SK-N-SH (cell line): Measurements from ENCODE around the gene RPS6KB2. TPM values are rescaled to one million over a fixed set of nuclear protein-coding genes. Genes with fewer than 3 reads are reported as not detected.

Experiments used
- CTCF ChIA-PET: fragments of 300-600, 350-600 bp; formaldehyde crosslinking; extraction: SDS; loops from one replicate; lab custom pipeline; 2021; lab: Yijun Ruan, JAX
- POLR2A ChIA-PET: fragments of 350-600 bp; sonication (Branson Sonifier 250); formaldehyde crosslinking; extraction: SDS; loops from one replicate; lab custom pipeline; 2020; ENCODE audit warnings: antibody characterized with exemption, inconsistent platforms; lab: Yijun Ruan, JAX
- DNase-seq: peaks from one replicate; pipeline ENCODE4 v3.0.0; 2012
- H2AFZ ChIP-seq: fragments of 200-600 bp; sonication (generic); 2 replicates; pipeline ENCODE4 v1.8.1; 2016; ENCODE audit warnings: antibody characterized with exemption, mild to moderate bottlenecking, low read depth
- H3F3A ChIP-seq: fragments of 200-600 bp; sonication (generic); replicated peaks from 2 replicates; pipeline ENCODE3; 2016; ENCODE audit warnings: antibody characterized with exemption, mild to moderate bottlenecking; ENCODE audit not compliant: insufficient read depth
- H3K27ac ChIP-seq, 2 experiments: fragments of 200-500 bp in 1 of 2; fragments of 200-600 bp in 1 of 2; sonication (Bioruptor generic) in 1 of 2; sonication (generic), shearing (Covaris generic) in 1 of 2; 2 replicates each; pipeline versions ENCODE4 v1.5.1 to v1.6.1; 2014 to 2016; ENCODE audit warnings: low read depth in 2 of 2, inconsistent platforms in 1 of 2, low read length in 1 of 2, mild to moderate bottlenecking in 1 of 2, mixed read lengths in 1 of 2
- H3K27me3 ChIP-seq: fragments of 200-600 bp; sonication (generic), shearing (Covaris generic); 2 replicates; pipeline ENCODE4 v1.6.1; 2016; ENCODE audit warnings: mixed run types; ENCODE audit not compliant: insufficient read depth
- H3K36me3 ChIP-seq, 2 experiments: fragments of 200-500 bp in 1 of 2; fragments of 200-600 bp in 1 of 2; sonication (Bioruptor generic) in 1 of 2; sonication (generic) in 1 of 2; replicated peaks in 1 of 2; 2 replicates each; pipeline versions ENCODE3 to v1.5.1; 2014 to 2016; ENCODE audit warnings: low read length in 1 of 2, mild to moderate bottlenecking in 1 of 2; ENCODE audit not compliant: insufficient read depth in 2 of 2, control insufficient read depth in 1 of 2
- H3K4me1 ChIP-seq, 2 experiments: fragments of 200-500 bp in 1 of 2; fragments of 200-600 bp in 1 of 2; sonication (Bioruptor generic) in 1 of 2; sonication (generic), shearing (Covaris generic) in 1 of 2; 2 replicates each; pipeline versions ENCODE4 v1.5.1 to v1.6.1; 2014 to 2016; ENCODE audit warnings: low read depth in 1 of 2, low read length in 1 of 2, mixed run types in 1 of 2; ENCODE audit not compliant: insufficient read depth in 2 of 2, control insufficient read depth in 1 of 2
- H3K4me2 ChIP-seq: fragments of 200-600 bp; sonication (generic), shearing (Covaris generic); 2 replicates; pipeline ENCODE4 v1.6.1; 2017; ENCODE audit warnings: mixed run types
- H3K4me3 ChIP-seq, 2 experiments: fragments of 200-500 bp in 1 of 2; fragments of 200-600 bp in 1 of 2; sonication (Bioruptor generic) in 1 of 2; sonication (generic), shearing (Covaris generic) in 1 of 2; 2 replicates each; pipeline versions ENCODE4 v1.5.1 to v1.8.1; 2014 to 2016; ENCODE audit warnings: low read depth in 2 of 2, inconsistent platforms in 1 of 2, low read length in 1 of 2, mild to moderate bottlenecking in 1 of 2, mixed read lengths in 1 of 2, moderate library complexity in 1 of 2
- H3K79me2 ChIP-seq: fragments of 200-600 bp; sonication (generic); 2 replicates; pipeline ENCODE4 v1.8.1; 2017; ENCODE audit warnings: mild to moderate bottlenecking; ENCODE audit not compliant: insufficient read depth
- H3K9ac ChIP-seq: fragments of 200-600 bp; sonication (generic); 2 replicates; pipeline ENCODE4 v1.6.1; 2017; ENCODE audit warnings: mixed run types
- H3K9me2 ChIP-seq: fragments of 200-600 bp; sonication (generic); 2 replicates; pipeline ENCODE4 v1.6.1; 2017; ENCODE audit warnings: mixed run types
- H3K9me3 ChIP-seq: fragments of 200-600 bp; sonication (generic); 2 replicates; pipeline ENCODE4 v1.6.1; 2017; ENCODE audit warnings: mixed run types, mild to moderate bottlenecking, moderate library complexity
- H4K20me1 ChIP-seq: fragments of 200-600 bp; sonication (generic); 2 replicates; pipeline ENCODE4 v1.6.1; 2017; ENCODE audit warnings: mild to moderate bottlenecking, mixed run types; ENCODE audit not compliant: insufficient read depth
- CHD2 ChIP-seq: fragments of 150-350 bp; IDR thresholded peaks from 2 replicates; pipeline ENCODE4 v1.6.1; 2018; ENCODE audit warnings: low read length; ENCODE audit not compliant: partially characterized antibody
- EP300 ChIP-seq, 2 experiments: IDR thresholded peaks; 2 replicates each; pipeline versions ENCODE4 v1.4.0 to v1.6.1; 2012; ENCODE audit warnings: borderline replicate concordance in 1 of 2, low read depth in 1 of 2, low read length in 1 of 2
- EZH2phosphoT487 ChIP-seq: fragments of 200-600 bp; sonication (generic); IDR thresholded peaks from 2 replicates; pipeline ENCODE4 v1.6.1; 2017; ENCODE audit warnings: low read depth, mixed run types, mild to moderate bottlenecking, antibody characterized with exemption, moderate library complexity, borderline replicate concordance
- JUND ChIP-seq: IDR thresholded peaks from 2 replicates; pipeline ENCODE4 v1.4.0; 2012
- MEF2A ChIP-seq: IDR thresholded peaks from 2 replicates; pipeline ENCODE4 v1.4.0; 2012; ENCODE audit warnings: low read depth, borderline replicate concordance
- NRF1 ChIP-seq: IDR thresholded peaks from 2 replicates; pipeline ENCODE4 v1.6.1; 2012; ENCODE audit warnings: low read depth, mild to moderate bottlenecking, low read length
- RFX5 ChIP-seq: IDR thresholded peaks from 2 replicates; pipeline ENCODE4 v1.6.1; 2012; ENCODE audit warnings: mild to moderate bottlenecking, improper control_type of control experiment, low read length
- SMC3 ChIP-seq: IDR thresholded peaks from 2 replicates; pipeline ENCODE4 v1.6.1; 2012; ENCODE audit warnings: low read depth, low read length, improper control_type of control experiment
- WGBS: methylation state at CpG from one replicate; pipeline ENCODE4 v1.1.6; 2017; ENCODE audit warnings: low lambda C conversion rate; 5-methylcytosine and 5-hydroxymethylcytosine counted together
- polyA plus RNA-seq, 3 experiments: library from polyadenylated mRNA; depleted of rRNA; stranded (reverse); fragments of >200 nt; gene quantifications; 2 replicates each; pipeline ENCODE4 v1.2.3, GENCODE V29; 2012
- TF ChIP-seq, protein P1 (sequence below): fragments of 150-350 bp; IDR thresholded peaks from 2 replicates; pipeline ENCODE4 v1.6.1; 2016; ENCODE audit warnings: mild to moderate bottlenecking, low read depth, low read length
- TF ChIP-seq, protein P2 (sequence below): fragments of 200-600 bp; sonication (generic); IDR thresholded peaks from 2 replicates; pipeline ENCODE4 v1.6.1; 2017; ENCODE audit warnings: antibody characterized with exemption, mild to moderate bottlenecking, moderate library complexity
- TF ChIP-seq, protein P3 (sequence below): IDR thresholded peaks from 2 replicates; pipeline ENCODE4 v1.4.0; 2012; ENCODE audit warnings: low read depth
- TF ChIP-seq, protein P4 (sequence below): IDR thresholded peaks from 2 replicates; pipeline ENCODE4; 2012
- TF ChIP-seq, protein P5 (sequence below): fragments of 150-350 bp; IDR thresholded peaks from 2 replicates; pipeline ENCODE4 v1.6.1; 2017; ENCODE audit warnings: antibody characterized with exemption, low read length, low read depth, borderline replicate concordance
- TF ChIP-seq, protein P6 (sequence below): IDR thresholded peaks from 2 replicates; pipeline ENCODE4 v1.6.1; 2012; ENCODE audit warnings: mild to moderate bottlenecking, low read depth, low read length, moderate library complexity

Gene RPS6KB2
- polyA plus RNA-seq, 1 of the 3 experiments (the other 2 are of a cell fraction), result 52.0 TPM

DNA sequence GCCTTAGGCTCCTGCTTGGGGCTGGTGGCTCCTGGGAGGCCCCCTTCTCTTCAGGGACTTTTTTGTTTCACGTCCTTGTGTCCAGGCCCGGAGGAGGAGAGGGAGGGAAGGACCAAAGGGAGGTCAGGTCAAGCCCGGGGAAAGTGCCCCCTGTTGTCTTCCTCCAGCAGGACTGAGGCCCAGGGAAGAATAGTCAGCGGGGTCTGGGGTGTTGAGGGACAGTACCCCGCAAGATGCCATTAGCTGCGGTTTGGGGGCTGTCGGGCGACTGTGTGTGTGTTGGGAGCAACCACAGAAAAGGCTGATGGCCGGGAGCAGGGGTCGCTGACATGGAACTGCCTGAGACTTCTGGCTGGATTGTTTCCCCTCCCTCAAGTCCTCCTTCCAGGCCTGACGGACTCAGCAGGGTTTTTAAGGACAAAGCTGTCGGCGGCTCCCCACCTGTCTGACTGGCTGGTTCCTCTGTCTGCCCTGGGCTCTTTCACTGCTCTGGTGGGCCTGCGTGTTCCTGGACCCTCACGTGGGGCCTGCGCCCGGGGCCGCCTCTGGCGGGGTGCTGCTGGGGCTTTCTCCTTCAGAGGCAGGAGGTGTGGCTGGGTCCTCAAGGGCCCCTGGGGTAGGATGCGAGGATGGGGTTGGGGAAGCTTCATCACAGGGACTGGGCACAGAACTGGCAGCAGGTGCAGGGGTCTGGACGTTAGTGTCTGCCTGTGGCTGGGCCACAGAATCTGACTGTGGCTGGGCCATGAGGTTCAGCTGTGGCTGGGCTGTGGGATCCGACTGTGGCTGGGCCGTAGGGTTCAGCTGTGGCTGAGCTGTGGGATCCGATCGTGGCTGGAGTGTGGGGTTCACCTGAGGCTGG is 22.7 kb downstream of the RPS6KB2 start:
- Histone ChIP-seq H3K27me3 (no peaks in the 10 kb centered on the region), H3K4me3 (no peak overlapping the region), H2AFZ (no peak overlapping the region), H3K9me3 (no peaks in the 10 kb centered on the region), H3F3A (no peaks in the 10 kb centered on the region), H3K4me1 (peaks cover 0 to 4% of the 10 kb centered on the region in 2 experiments; a peak in 1 of 4 replicates), H3K9me2 (no peaks in the 10 kb centered on the region)
- WGBS, result 84% methylated on average over 11 of the region's 25 CpGs
- TF ChIP-seq, protein P1, sequence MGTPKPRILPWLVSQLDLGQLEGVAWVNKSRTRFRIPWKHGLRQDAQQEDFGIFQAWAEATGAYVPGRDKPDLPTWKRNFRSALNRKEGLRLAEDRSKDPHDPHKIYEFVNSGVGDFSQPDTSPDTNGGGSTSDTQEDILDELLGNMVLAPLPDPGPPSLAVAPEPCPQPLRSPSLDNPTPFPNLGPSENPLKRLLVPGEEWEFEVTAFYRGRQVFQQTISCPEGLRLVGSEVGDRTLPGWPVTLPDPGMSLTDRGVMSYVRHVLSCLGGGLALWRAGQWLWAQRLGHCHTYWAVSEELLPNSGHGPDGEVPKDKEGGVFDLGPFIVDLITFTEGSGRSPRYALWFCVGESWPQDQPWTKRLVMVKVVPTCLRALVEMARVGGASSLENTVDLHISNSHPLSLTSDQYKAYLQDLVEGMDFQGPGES, result no peak
- TF ChIP-seq, protein P2, sequence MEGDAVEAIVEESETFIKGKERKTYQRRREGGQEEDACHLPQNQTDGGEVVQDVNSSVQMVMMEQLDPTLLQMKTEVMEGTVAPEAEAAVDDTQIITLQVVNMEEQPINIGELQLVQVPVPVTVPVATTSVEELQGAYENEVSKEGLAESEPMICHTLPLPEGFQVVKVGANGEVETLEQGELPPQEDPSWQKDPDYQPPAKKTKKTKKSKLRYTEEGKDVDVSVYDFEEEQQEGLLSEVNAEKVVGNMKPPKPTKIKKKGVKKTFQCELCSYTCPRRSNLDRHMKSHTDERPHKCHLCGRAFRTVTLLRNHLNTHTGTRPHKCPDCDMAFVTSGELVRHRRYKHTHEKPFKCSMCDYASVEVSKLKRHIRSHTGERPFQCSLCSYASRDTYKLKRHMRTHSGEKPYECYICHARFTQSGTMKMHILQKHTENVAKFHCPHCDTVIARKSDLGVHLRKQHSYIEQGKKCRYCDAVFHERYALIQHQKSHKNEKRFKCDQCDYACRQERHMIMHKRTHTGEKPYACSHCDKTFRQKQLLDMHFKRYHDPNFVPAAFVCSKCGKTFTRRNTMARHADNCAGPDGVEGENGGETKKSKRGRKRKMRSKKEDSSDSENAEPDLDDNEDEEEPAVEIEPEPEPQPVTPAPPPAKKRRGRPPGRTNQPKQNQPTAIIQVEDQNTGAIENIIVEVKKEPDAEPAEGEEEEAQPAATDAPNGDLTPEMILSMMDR, result no peak
- TF ChIP-seq NRF1, result no peak
- TF ChIP-seq, all 33 proteins: peak for 0
- H3K4me2 ChIP-seq, result no peak overlapping the region
- no peak overlapping the region for H3K27ac ChIP-seq
- no peaks in the 10 kb centered on the region for H4K20me1 ChIP-seq
- H3K9ac ChIP-seq, result no peak overlapping the region
- POLR2A ChIA-PET, result interaction anchor here (1.7 kb wide), 1 partner anchor 17 kb away, joined by 5 read pairs; no protein-coding TSS in a partner anchor
- CTCF ChIA-PET, result interaction anchor here (0.6 kb wide), 1 partner anchor 75 kb away, joined by 3 read pairs; no protein-coding TSS in a partner anchor
- no peaks in the 10 kb centered on the region for H3K79me2 ChIP-seq
- no peak for DNase-seq
- H3K36me3 ChIP-seq, result no peaks in the 10 kb centered on the region

DNA sequence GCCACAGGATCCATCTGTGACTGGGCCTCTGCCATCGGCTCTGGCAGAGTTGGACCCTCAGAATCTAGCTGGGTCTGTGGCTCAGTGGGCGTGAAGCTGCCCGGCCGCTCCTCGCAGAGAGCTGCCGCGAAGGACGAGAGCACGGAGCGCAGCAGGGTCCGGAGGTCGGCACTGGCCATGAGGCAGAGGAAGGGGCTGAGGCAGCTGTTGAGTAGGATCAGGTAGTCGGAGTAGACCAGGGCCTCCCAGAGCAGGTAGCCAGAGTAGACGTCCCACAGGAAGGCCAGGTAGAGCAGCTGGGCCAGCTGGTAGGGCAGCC is 23.3 kb downstream of the RPS6KB2 start:
- H4K20me1 ChIP-seq, result no peaks in the 10 kb centered on the region
- CTCF ChIA-PET, result interaction anchor here (0.6 to 1.5 kb wide), 2 partner anchors 75 to 106 kb away, joined by 3 read pairs; no protein-coding TSS in a partner anchor
- no peak for DNase-seq
- no peaks in the 10 kb centered on the region for H3K36me3 ChIP-seq
- H3K9ac ChIP-seq, result no peak overlapping the region
- no peaks in the 10 kb centered on the region for H3K9me3 ChIP-seq
- no peak overlapping the region for H3K4me2 ChIP-seq
- no peaks in the 10 kb centered on the region for H3K27me3 ChIP-seq
- H3K4me3 ChIP-seq, result no peak overlapping the region
- H3F3A ChIP-seq, result no peaks in the 10 kb centered on the region
- 93% methylated on average over 14 of the region's 14 CpGs for WGBS
- H2AFZ ChIP-seq, result no peak overlapping the region
- no peak overlapping the region for H3K27ac ChIP-seq
- POLR2A ChIA-PET, result no interaction called here
- peaks cover 0 to 4% of the 10 kb centered on the region in 2 experiments; a peak in 1 of 4 replicates for H3K4me1 ChIP-seq
- H3K9me2 ChIP-seq, result no peaks in the 10 kb centered on the region
- no peaks in the 10 kb centered on the region for H3K79me2 ChIP-seq
- TF ChIP-seq JUND (no peak), EP300 (IDR thresholded peaks at IDR 0.05; ENCODE audit: borderline replicate concordance in 1 of 2, low read depth in 1 of 2, low read length in 1 of 2) (no peak), RFX5 (no peak), EZH2phosphoT487 (no peak), CHD2 (no peak), SMC3 (no peak), MEF2A (no peak)
- TF ChIP-seq, protein P3, sequence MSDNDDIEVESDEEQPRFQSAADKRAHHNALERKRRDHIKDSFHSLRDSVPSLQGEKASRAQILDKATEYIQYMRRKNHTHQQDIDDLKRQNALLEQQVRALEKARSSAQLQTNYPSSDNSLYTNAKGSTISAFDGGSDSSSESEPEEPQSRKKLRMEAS, result no peak
- TF ChIP-seq, protein P4, sequence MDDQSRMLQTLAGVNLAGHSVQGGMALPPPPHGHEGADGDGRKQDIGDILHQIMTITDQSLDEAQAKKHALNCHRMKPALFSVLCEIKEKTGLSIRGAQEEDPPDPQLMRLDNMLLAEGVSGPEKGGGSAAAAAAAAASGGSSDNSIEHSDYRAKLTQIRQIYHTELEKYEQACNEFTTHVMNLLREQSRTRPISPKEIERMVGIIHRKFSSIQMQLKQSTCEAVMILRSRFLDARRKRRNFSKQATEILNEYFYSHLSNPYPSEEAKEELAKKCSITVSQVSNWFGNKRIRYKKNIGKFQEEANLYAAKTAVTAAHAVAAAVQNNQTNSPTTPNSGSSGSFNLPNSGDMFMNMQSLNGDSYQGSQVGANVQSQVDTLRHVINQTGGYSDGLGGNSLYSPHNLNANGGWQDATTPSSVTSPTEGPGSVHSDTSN, result no peak
- TF ChIP-seq, protein P5, sequence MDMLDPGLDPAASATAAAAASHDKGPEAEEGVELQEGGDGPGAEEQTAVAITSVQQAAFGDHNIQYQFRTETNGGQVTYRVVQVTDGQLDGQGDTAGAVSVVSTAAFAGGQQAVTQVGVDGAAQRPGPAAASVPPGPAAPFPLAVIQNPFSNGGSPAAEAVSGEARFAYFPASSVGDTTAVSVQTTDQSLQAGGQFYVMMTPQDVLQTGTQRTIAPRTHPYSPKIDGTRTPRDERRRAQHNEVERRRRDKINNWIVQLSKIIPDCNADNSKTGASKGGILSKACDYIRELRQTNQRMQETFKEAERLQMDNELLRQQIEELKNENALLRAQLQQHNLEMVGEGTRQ, result no peak
- TF ChIP-seq, protein P6, sequence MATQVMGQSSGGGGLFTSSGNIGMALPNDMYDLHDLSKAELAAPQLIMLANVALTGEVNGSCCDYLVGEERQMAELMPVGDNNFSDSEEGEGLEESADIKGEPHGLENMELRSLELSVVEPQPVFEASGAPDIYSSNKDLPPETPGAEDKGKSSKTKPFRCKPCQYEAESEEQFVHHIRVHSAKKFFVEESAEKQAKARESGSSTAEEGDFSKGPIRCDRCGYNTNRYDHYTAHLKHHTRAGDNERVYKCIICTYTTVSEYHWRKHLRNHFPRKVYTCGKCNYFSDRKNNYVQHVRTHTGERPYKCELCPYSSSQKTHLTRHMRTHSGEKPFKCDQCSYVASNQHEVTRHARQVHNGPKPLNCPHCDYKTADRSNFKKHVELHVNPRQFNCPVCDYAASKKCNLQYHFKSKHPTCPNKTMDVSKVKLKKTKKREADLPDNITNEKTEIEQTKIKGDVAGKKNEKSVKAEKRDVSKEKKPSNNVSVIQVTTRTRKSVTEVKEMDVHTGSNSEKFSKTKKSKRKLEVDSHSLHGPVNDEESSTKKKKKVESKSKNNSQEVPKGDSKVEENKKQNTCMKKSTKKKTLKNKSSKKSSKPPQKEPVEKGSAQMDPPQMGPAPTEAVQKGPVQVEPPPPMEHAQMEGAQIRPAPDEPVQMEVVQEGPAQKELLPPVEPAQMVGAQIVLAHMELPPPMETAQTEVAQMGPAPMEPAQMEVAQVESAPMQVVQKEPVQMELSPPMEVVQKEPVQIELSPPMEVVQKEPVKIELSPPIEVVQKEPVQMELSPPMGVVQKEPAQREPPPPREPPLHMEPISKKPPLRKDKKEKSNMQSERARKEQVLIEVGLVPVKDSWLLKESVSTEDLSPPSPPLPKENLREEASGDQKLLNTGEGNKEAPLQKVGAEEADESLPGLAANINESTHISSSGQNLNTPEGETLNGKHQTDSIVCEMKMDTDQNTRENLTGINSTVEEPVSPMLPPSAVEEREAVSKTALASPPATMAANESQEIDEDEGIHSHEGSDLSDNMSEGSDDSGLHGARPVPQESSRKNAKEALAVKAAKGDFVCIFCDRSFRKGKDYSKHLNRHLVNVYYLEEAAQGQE, result no peak
